ENCODE measurements around the gene MAPKAPK5. TPM values are rescaled to one million over a fixed set of nuclear protein-coding genes. Genes with fewer than 3 reads are reported as not detected.
A peak's percentile ranks its signal among the peaks of the same experiment; 100 is the strongest.
"Not testable (repeated sequence)": the region's sequence is repeated elsewhere in the genome, so short reads cannot be mapped to it uniquely, and the experiment has no call there.

MAPKAPK5 gene
- polyA plus RNA-seq, 1 experiment: 32.5 TPM

GRCh38 chr12:111828338-111828979, 13.6 kb upstream of the MAPKAPK5 start:
- ChIA-PET POLR2A (no interaction called here), CTCF (no interaction called here)
- TF ChIP-seq, protein P1, sequence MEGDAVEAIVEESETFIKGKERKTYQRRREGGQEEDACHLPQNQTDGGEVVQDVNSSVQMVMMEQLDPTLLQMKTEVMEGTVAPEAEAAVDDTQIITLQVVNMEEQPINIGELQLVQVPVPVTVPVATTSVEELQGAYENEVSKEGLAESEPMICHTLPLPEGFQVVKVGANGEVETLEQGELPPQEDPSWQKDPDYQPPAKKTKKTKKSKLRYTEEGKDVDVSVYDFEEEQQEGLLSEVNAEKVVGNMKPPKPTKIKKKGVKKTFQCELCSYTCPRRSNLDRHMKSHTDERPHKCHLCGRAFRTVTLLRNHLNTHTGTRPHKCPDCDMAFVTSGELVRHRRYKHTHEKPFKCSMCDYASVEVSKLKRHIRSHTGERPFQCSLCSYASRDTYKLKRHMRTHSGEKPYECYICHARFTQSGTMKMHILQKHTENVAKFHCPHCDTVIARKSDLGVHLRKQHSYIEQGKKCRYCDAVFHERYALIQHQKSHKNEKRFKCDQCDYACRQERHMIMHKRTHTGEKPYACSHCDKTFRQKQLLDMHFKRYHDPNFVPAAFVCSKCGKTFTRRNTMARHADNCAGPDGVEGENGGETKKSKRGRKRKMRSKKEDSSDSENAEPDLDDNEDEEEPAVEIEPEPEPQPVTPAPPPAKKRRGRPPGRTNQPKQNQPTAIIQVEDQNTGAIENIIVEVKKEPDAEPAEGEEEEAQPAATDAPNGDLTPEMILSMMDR (IDR thresholded peaks at IDR 0.05; ENCODE audit: insufficient read depth, low read depth, low read length): no peak

GRCh38 chr12:111829635-111830034, 12.4 kb upstream of the MAPKAPK5 start:
- POLR2A ChIA-PET; H3K36me3 ChIP-seq (ENCODE audit: control insufficient read depth, insufficient read depth, low read length); CTCF ChIA-PET; H3K27me3 ChIP-seq (ENCODE audit: control insufficient read depth, insufficient read depth, low read length); H3K4me3 ChIP-seq (ENCODE audit: low read depth, low read length); DNase-seq (ENCODE audit: low read depth): not testable (repeated sequence)

More at GRCh38 chr12:111828338-111828979, 13.6 kb upstream of the MAPKAPK5 start:
- no peak overlapping the region for H3K4me3 ChIP-seq (ENCODE audit: low read depth, low read length)
- no peaks in the 10 kb centered on the region for H3K36me3 ChIP-seq (ENCODE audit: control insufficient read depth, insufficient read depth, low read length)
- H3K27me3 ChIP-seq (ENCODE audit: control insufficient read depth, insufficient read depth, low read length): peaks cover 3% of the 10 kb centered on the region
- no peak for DNase-seq (ENCODE audit: low read depth)

DNA sequence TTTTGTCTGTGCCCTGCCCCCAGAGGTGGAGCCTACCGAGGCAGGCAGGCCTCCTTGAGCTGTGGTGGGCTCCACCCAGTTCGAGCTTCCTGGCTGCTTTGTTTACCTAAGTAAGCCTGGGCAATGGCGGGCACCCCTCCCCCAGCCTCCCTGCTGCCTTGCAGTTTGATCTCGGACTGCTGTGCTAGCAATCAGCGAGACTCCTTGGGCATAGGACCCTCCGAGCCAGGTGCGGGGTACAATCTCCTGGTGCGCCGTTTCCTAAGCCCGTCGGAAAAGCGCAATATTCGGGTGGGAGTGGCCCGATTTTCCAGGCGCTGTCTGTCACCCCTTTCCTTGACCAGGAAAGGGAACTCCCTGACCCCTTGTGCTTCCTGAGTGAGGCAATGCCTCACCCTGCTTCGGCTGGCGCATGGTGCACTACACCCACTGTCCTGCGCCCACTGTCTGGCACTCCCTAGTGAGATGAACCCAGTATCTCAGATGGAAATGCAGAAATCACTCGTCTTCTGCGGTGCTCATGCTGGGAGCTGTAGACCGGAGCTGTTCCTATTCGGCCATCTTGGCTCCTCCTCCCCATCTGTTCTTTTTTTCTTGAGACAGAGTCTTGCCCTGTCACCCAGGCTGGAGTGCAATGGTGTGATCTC, 7.2 kb upstream of the MAPKAPK5 start:
- DNase-seq (ENCODE audit: low read depth); POLR2A ChIA-PET; H3K36me3 ChIP-seq (ENCODE audit: control insufficient read depth, insufficient read depth, low read length); H3K27me3 ChIP-seq (ENCODE audit: control insufficient read depth, insufficient read depth, low read length); CTCF ChIA-PET; H3K4me3 ChIP-seq (ENCODE audit: low read depth, low read length): not testable (repeated sequence)

DNA sequence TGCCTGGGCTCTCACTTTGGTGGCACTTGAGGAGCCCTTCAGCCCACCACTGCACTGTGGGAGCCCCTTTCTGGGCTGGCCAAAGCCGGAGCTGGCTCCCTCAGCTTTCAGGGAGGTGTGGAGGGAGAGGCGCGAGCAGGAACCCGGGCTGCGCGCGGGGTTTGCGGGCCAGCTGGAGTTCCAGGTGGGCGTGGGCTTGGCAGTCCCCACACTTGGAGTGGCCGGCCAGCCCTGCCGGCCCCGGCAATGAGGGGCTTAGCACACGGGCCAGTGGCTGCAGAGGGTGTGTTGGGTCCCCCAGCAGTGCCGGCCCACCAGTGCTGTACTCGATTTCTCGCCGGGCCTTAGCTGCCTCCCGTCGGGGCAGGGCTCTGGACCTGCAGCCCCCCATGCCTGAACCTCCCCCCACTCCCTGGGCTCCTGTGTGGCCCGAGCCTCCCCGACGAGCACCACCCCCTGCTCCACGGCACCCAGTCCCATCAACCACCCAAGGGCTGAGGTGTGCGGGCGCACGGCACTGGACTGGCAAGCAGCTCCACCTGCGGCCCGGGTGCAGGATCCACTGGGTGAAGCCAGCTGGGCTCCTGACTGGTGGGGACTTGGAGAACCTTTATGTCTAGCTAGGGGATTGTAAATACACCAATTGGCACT, 6.4 kb upstream of the MAPKAPK5 start:
- CTCF ChIA-PET; H3K36me3 ChIP-seq (ENCODE audit: control insufficient read depth, insufficient read depth, low read length); DNase-seq (ENCODE audit: low read depth); POLR2A ChIA-PET; H3K27me3 ChIP-seq (ENCODE audit: control insufficient read depth, insufficient read depth, low read length); H3K4me3 ChIP-seq (ENCODE audit: low read depth, low read length): not testable (repeated sequence)

DNA sequence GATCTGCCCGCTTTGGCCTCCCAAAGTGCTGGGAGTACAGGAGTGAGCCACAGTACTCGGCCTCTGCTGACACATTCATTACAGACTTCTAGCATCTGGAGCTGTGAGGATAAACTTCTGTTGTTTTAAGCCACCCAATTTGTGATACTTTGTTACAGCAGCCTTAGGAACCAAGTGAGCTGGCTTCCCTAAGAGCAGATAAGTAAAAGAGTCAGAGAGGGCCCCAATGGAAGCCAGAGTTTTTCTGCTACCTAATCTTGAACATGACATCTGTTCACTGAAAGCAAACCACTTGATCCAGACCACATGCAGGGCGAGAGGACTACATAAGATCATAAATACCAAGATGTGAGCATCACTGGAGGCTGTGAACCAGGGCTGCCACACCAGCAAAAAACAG, 3.7 kb upstream of the MAPKAPK5 start:
- no peak for DNase-seq (ENCODE audit: low read depth)
- TF ChIP-seq, protein P1 (IDR thresholded peaks at IDR 0.05; ENCODE audit: insufficient read depth, low read depth, low read length): no peak
- POLR2A ChIA-PET: no interaction called here
- no peaks in the 10 kb centered on the region for H3K27me3 ChIP-seq (ENCODE audit: control insufficient read depth, insufficient read depth, low read length)
- no peak overlapping the region for H3K4me3 ChIP-seq (ENCODE audit: low read depth, low read length)
- CTCF ChIA-PET: interaction anchor here (0.6 kb wide), 1 partner anchor 32 kb away, joined by 3 read pairs; no protein-coding TSS in a partner anchor
- H3K36me3 ChIP-seq (ENCODE audit: control insufficient read depth, insufficient read depth, low read length): no peaks in the 10 kb centered on the region

- no peaks in the 10 kb centered on the region for H3K36me3 ChIP-seq (ENCODE audit: control insufficient read depth, insufficient read depth, low read length)
- TF ChIP-seq, protein P1 (IDR thresholded peaks at IDR 0.05; ENCODE audit: insufficient read depth, low read depth, low read length): no peak
- CTCF ChIA-PET: interaction anchor here (0.6 to 2.1 kb wide), 4 partner anchors 15 to 177 kb away, joined by 3 to 8 read pairs (median 4); no protein-coding TSS in a partner anchor
- no peak for DNase-seq (ENCODE audit: low read depth)
- no peaks in the 10 kb centered on the region for H3K27me3 ChIP-seq (ENCODE audit: control insufficient read depth, insufficient read depth, low read length)
- H3K4me3 ChIP-seq (ENCODE audit: low read depth, low read length): peak overlapping the region; percentile 57
- POLR2A ChIA-PET: no interaction called here
These were observed 1.2 kb upstream of the MAPKAPK5 start for GRCh38 chr12:111840807-111841206.

Data from BJ (cell line).